ENCODE measurements around the gene NADSYN1. TPM values are rescaled to one million over a fixed set of nuclear protein-coding genes. Genes with fewer than 3 reads are reported as not detected.

The NADSYN1 gene
- total RNA-seq, 4 donors from 2014 or later: 144 to 271 (median 195) TPM

DNA sequence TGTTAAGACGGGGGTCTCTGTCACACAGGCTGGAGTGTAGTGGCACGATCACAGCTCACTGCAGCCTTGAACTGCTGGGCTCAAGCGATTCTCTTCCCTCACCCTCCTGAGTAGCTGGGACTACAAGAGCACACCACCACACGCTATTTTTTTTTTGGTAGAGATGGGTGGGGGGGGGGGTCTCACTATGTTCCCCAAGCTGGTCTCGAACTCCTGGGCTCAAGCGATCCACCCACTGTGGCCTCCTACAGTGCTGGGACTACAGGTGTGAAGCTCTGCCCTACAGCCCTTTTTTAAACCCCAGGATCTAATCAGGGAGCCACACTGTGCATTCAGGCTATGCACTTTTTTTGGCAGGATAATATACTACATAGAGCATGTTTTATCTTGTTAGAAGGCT lies 3.4 kb upstream of the NADSYN1 start:
- Histone ChIP-seq H3K4me1 (peaks cover 20 to 41% (median 36%) of the 10 kb centered on the region in 4 donors), H3K9me3 (no peaks in the 10 kb centered on the region), H3K27ac (peak overlapping the region; percentile 73 to 86 (median 83)), H3K36me3 (no peaks in the 10 kb centered on the region), H3K4me3 (peak overlapping the region in 2 of 4 donors; percentile 67 to 68), H3K27me3 (no peaks in the 10 kb centered on the region)
- no peak for DNase-seq
- WGBS, 2 donors (ENCODE audit: low coverage in 1 of 2): 49 to 53% methylated on average over 4 to 6 of the region's 6 CpGs
- TF ChIP-seq POLR2AphosphoS5 (IDR thresholded peaks at IDR 0.05) (no peak), EP300 (IDR thresholded peaks at IDR 0.05; ENCODE audit: low read depth) (no peak), POLR2A (IDR thresholded peaks at IDR 0.05) (no peak)
- TF ChIP-seq, protein P1, sequence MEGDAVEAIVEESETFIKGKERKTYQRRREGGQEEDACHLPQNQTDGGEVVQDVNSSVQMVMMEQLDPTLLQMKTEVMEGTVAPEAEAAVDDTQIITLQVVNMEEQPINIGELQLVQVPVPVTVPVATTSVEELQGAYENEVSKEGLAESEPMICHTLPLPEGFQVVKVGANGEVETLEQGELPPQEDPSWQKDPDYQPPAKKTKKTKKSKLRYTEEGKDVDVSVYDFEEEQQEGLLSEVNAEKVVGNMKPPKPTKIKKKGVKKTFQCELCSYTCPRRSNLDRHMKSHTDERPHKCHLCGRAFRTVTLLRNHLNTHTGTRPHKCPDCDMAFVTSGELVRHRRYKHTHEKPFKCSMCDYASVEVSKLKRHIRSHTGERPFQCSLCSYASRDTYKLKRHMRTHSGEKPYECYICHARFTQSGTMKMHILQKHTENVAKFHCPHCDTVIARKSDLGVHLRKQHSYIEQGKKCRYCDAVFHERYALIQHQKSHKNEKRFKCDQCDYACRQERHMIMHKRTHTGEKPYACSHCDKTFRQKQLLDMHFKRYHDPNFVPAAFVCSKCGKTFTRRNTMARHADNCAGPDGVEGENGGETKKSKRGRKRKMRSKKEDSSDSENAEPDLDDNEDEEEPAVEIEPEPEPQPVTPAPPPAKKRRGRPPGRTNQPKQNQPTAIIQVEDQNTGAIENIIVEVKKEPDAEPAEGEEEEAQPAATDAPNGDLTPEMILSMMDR (IDR thresholded peaks at IDR 0.05): no peak
- intact Hi-C loops (cut with DNase I; ENCODE audit: low total_unique reads) (no loop called here), in situ Hi-C loops (cut with MboI; ENCODE audit: low pct_ligation_motif_present in 1 of 4, low pct_unique_long_range_greater_than_20kb in 1 of 4, low sequenced_read_pairs in 3 of 4) (no loop called here)

DNA sequence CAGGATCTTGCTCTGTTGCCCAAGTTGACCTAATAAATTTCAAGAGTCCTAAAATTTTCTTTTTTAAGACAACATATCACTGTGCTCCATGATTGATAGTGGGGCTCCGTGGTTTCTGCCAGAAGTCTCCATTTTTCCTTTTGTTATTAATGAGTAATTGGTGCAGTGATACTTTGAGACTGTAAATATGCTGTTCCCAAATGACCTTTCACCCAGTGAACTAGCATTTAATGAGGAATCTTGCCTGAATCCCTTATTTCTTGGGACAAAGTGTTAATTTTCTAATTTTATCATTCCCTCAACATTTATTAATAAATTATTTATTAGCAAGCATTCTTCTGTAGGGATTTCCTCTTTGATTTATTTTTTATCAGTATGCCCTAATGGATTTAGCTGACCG lies 2.5 kb upstream of the NADSYN1 start:
- Histone ChIP-seq H3K27me3 (no peaks in the 10 kb centered on the region), H3K9me3 (no peaks in the 10 kb centered on the region), H3K36me3 (peaks cover 0 to 5% (median 2%) of the 10 kb centered on the region in 4 donors), H3K4me1 (peaks cover 21 to 46% (median 39%) of the 10 kb centered on the region in 4 donors), H3K4me3 (no peak overlapping the region), H3K27ac (no peak overlapping the region)
- intact Hi-C loops (cut with DNase I; ENCODE audit: low total_unique reads): no loop called here
- TF ChIP-seq, protein P1 (IDR thresholded peaks at IDR 0.05): no peak
- no peak for TF ChIP-seq POLR2A (IDR thresholded peaks at IDR 0.05)
- TF ChIP-seq POLR2AphosphoS5 (IDR thresholded peaks at IDR 0.05): no peak
- TF ChIP-seq EP300 (IDR thresholded peaks at IDR 0.05; ENCODE audit: low read depth): no peak
- in situ Hi-C loops (cut with MboI; ENCODE audit: low pct_ligation_motif_present in 1 of 4, low pct_unique_long_range_greater_than_20kb in 1 of 4, low sequenced_read_pairs in 3 of 4): no loop called here
- no peak for DNase-seq
- 71 to 78% methylated on average over 2 of the region's 2 CpGs for WGBS, 2 donors (ENCODE audit: low coverage in 1 of 2)

DNA sequence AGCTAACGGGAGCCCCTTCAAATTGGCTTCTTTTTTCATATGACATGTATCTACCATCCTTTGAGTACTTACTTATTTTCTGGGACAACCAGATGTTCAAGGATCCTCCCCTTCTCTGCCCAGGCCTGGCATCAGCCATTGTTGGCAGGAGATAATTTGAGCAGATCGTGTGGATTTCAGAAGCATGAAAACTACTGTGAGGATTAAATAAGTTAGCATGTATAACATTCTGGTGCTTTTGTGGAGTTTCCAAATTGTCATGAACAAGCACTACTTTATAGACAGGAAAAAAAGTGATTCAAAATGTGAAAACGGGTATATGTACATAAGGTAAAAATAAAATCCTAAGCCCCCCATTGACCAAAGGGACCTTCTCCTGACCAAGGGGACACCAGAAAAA lies 2.1 kb upstream of the NADSYN1 start:
- intact Hi-C loops (cut with DNase I; ENCODE audit: low total_unique reads): no loop called here
- no peak for DNase-seq
- H3K36me3 ChIP-seq: peaks cover 0 to 10% (median 4%) of the 10 kb centered on the region in 4 donors
- in situ Hi-C loops (cut with MboI; ENCODE audit: low pct_ligation_motif_present in 1 of 4, low pct_unique_long_range_greater_than_20kb in 1 of 4, low sequenced_read_pairs in 3 of 4): no loop called here
- 91 to 93% methylated on average over 3 of the region's 3 CpGs for WGBS, 2 donors (ENCODE audit: low coverage in 1 of 2)
- no peak overlapping the region for H3K27ac ChIP-seq
- H3K4me3 ChIP-seq: no peak overlapping the region
- peaks cover 21 to 46% (median 39%) of the 10 kb centered on the region in 4 donors for H3K4me1 ChIP-seq
- TF ChIP-seq POLR2AphosphoS5 (IDR thresholded peaks at IDR 0.05) (no peak), POLR2A (IDR thresholded peaks at IDR 0.05) (no peak), EP300 (IDR thresholded peaks at IDR 0.05; ENCODE audit: low read depth) (no peak)
- TF ChIP-seq, protein P1 (IDR thresholded peaks at IDR 0.05): no peak
- no peaks in the 10 kb centered on the region for H3K27me3 ChIP-seq
- H3K9me3 ChIP-seq: no peaks in the 10 kb centered on the region

DNA sequence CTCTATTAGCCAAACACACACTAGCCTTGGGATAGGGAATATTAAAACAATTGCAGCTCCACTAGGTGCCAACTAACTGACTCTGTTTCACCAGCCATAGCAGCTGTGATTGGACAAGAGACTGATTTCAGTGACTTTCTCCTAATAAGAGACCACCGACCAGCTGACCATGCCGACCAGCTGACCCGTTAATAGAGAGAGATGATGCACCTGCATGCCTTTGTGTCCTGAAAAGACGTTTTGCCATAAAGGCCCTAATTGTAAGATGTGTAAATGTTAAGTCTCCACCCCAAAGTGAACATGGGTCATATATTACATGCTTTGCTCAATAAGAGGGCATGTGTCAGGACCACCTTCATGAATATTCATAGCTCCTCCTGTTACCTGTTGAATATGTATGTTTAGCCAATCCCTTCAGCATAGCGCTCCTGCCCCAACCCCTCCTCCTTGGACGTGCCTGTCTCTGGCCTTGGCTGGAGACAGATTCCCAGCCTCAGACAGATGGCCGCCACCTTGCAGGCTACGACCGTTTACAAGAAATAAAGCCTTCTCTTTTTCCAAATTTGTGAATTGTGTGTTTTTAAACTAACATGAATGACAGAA lies 1.3 kb upstream of the NADSYN1 start:
- TF ChIP-seq, protein P1 (IDR thresholded peaks at IDR 0.05): no peak
- TF ChIP-seq POLR2AphosphoS5 (IDR thresholded peaks at IDR 0.05) (peak in 1 of 3 donors; percentile 4), EP300 (IDR thresholded peaks at IDR 0.05; ENCODE audit: low read depth) (no peak), POLR2A (IDR thresholded peaks at IDR 0.05) (peak; percentile 25)
- Histone ChIP-seq H3K27me3 (no peaks in the 10 kb centered on the region), H3K9me3 (no peaks in the 10 kb centered on the region), H3K27ac (peak overlapping the region; percentile 89 to 91 (median 90)), H3K36me3 (peaks cover 0 to 17% (median 7%) of the 10 kb centered on the region in 4 donors), H3K4me3 (peak overlapping the region in 3 of 4 donors; percentile 65 to 90 (median 88)), H3K4me1 (peaks cover 21 to 46% (median 39%) of the 10 kb centered on the region in 4 donors)
- intact Hi-C loops (cut with DNase I; ENCODE audit: low total_unique reads) (no loop called here), in situ Hi-C loops (cut with MboI; ENCODE audit: low pct_ligation_motif_present in 1 of 4, low pct_unique_long_range_greater_than_20kb in 1 of 4, low sequenced_read_pairs in 3 of 4) (no loop called here)
- peak; percentile 46 for DNase-seq
- WGBS, 2 donors (ENCODE audit: low coverage in 1 of 2): 30 to 48% methylated on average over 5 to 9 of the region's 9 CpGs

Measured in transverse colon (tissue), 4 donors.